Muscle layer of colon (tissue), 2 donors: ENCODE results near the gene SLC7A5.

Experiments used
- H3K27ac ChIP-seq: one replicate; pipeline ENCODE4 v1.7.0; 2013; ENCODE audit warnings: low read depth, mild to moderate bottlenecking, low read length, moderate library complexity
- H3K27me3 ChIP-seq, 2 donors: one replicate each; pipeline ENCODE4 v1.7.0; 2013; ENCODE audit warnings: low read length in 2 of 2, mild to moderate bottlenecking in 2 of 2; ENCODE audit not compliant: insufficient read depth in 2 of 2, control insufficient read depth in 1 of 2
- H3K36me3 ChIP-seq: one replicate; pipeline ENCODE4 v1.7.0; 2013; ENCODE audit warnings: mild to moderate bottlenecking, low read length; ENCODE audit not compliant: insufficient read depth
- H3K4me1 ChIP-seq: one replicate; pipeline ENCODE4 v1.7.0; 2013; ENCODE audit warnings: mild to moderate bottlenecking, low read length; ENCODE audit not compliant: insufficient read depth
- H3K4me3 ChIP-seq, 2 donors: one replicate each; pipeline ENCODE4 v1.7.0; 2013; ENCODE audit warnings: low read length in 2 of 2, low read depth in 1 of 2, mild to moderate bottlenecking in 1 of 2, moderate library complexity in 1 of 2
- H3K9ac ChIP-seq: one replicate; pipeline ENCODE4 v1.7.0; 2013; ENCODE audit warnings: low read length
- H3K9me3 ChIP-seq: one replicate; pipeline ENCODE4 v1.7.0; 2013; ENCODE audit warnings: mild to moderate bottlenecking, low read length
- donor health status: abdominal sarcoma.
- donor health status: Adenocarcinoma of cecum.

The SLC7A5 gene

DNA sequence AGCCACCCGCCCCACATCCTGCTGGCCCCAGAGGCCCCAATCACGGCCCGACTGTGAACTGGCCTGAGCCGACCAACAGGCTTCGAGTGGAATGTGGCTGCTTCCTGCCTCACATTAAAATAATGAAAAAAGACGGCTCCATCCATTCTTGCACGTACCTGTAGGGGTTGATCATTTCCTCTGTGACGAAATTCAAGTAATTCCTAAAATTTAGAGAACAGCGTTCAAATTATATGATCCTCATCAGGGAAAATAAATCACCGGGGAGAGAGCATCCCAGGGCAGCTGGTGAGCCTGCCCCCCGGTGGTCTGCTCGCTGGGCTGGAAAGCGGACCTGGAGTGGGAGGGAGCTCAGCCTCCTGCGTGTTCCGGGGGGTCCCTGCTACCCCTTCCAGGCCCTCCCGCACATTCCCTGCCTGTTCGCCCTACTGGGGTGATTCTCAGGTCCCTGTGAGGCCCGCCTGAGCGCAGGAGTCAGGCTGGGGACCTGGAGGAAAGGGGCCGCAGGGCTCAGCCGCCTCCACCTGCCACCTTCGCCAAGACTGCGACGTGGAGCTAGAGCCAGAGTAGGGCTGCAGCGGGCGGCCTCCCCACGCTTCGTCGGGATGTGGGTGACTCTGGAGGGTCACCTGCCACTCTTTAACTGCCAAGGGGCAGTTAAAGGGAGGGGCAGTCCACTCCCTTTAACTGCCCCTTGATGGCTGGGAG is 28.9 kb downstream of the SLC7A5 start:
- Histone ChIP-seq H3K27me3 (no peaks in the 10 kb centered on the region), H3K4me3 (no peak overlapping the region), H3K27ac (no peak overlapping the region), H3K9me3 (no peaks in the 10 kb centered on the region), H3K9ac (no peak overlapping the region), H3K4me1 (no peaks in the 10 kb centered on the region), H3K36me3 (peaks cover 21% of the 10 kb centered on the region)

DNA sequence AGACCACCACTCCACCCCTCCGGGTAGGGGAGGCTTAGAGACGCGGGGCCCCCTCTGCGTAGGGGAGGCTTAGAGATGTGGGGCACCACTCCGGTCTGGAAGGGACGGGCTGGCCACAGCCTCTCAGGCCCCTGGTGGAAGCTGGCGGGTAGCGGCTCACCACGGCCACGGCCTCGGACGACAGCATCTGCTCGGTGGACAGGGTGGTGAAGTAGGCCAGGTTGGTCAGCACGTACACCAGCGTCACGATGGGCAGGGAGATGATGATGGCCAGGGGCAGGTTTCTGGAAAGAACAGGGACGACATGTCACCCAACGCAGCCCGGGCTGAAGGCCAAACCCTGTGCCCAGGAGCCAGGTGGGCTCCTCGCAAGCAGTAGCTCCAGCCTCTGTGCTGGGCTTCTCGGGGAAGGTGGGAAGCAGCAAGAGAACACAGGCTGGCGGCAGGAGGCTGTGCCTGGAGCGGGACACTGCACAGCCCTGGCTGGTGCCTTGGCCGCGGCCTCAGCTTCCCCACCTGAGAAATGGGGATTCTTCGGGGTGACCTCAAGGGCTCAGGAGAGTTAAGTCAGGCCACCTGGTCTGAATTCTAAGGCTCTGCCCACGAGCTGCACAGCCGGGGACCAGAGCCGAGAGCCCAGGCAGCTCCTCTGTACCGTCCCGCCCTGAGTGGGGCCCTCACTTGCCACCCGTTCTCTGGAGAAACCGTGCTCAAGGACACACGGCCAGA is 29.6 kb downstream of the SLC7A5 start:
- Histone ChIP-seq H3K36me3 (peaks cover 21% of the 10 kb centered on the region), H3K27ac (no peak overlapping the region), H3K4me1 (peaks cover 5% of the 10 kb centered on the region), H3K9ac (no peak overlapping the region), H3K9me3 (no peaks in the 10 kb centered on the region), H3K4me3 (no peak overlapping the region), H3K27me3 (no peaks in the 10 kb centered on the region)

DNA sequence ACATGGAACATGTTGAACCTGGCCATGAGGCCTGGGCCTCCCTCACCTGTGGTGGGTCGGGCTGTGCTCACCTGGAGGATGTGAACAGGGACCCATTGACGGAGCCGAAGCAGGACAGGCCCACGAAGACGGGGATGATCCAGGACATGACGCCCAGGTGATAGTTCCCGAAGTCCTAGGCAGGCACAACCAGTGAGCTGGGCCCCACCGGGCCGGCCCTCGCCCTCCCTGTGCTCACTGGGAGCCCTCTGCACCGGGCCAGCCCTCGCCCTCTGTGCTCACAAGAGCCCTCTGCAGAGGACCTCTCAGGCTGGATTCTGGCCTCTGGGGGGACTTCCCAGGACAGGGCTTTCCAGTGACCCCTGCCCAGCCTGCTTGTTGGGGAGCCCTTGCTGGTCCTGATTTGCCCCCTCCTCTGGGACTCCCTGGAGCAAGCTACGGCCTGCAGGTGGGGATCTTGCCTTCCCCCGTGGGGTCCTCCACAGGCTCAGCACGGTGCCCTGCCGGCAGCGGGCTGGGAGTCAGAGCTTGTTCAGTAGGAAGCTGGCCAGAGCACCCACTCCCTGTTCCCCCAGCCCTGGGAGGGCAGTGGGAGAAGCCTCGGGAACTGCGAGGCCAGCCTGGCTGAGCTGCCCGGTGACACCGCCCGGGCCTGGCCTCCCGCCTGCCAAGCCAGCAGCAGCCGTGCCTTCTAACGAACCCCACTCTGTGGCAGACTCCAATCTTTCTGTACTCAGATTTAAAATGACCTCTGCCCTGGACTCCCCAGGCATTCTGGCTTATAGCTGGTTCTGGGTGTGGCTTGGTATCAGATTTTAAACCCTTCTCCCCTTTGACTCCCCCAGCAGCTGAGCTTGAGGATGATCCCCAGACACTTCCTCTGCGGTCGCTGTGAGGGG is 30.4 kb downstream of the SLC7A5 start:
- Histone ChIP-seq H3K4me3 (no peak overlapping the region), H3K27me3 (no peaks in the 10 kb centered on the region), H3K27ac (no peak overlapping the region), H3K4me1 (peaks cover 5% of the 10 kb centered on the region), H3K9me3 (no peaks in the 10 kb centered on the region), H3K9ac (no peak overlapping the region), H3K36me3 (peaks cover 27% of the 10 kb centered on the region)

DNA sequence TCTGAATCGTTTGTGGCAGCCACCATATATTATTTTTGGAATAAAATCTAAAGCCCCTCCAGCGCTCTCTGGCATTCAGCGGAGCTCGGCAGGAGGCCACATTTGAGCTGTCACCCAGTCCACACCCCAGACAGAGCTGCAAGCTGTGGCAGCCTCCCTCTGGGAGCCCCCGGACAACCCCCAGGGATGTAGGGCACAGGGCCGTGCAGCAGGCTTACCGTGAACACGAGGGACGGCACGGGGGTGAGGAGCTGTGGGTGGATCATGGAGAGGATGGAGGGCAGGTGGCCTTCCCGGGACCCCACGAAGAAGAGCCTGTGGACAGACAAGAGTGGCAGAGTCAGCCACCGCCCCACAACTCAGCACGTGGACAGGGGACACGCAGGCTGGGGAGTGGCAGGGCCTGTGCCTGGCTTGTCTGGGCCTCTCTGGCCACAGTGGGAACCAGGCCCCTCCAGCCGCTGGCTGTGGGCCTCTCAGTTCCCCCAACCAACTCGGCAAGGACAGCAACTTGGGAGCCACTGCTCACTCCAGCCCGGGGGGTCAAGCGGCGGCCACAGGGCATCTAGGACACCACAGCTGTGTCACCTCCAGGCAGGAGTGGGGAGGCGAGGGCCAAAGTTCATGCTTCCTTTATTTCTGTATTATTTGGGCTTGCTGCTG is 31.5 kb downstream of the SLC7A5 start:
- H3K9ac ChIP-seq, result no peak overlapping the region
- H3K9me3 ChIP-seq, result no peaks in the 10 kb centered on the region
- no peak overlapping the region for H3K4me3 ChIP-seq
- H3K27ac ChIP-seq, result no peak overlapping the region
- H3K27me3 ChIP-seq, result no peaks in the 10 kb centered on the region
- peaks cover 5% of the 10 kb centered on the region for H3K4me1 ChIP-seq
- H3K36me3 ChIP-seq, result peaks cover 27% of the 10 kb centered on the region

DNA sequence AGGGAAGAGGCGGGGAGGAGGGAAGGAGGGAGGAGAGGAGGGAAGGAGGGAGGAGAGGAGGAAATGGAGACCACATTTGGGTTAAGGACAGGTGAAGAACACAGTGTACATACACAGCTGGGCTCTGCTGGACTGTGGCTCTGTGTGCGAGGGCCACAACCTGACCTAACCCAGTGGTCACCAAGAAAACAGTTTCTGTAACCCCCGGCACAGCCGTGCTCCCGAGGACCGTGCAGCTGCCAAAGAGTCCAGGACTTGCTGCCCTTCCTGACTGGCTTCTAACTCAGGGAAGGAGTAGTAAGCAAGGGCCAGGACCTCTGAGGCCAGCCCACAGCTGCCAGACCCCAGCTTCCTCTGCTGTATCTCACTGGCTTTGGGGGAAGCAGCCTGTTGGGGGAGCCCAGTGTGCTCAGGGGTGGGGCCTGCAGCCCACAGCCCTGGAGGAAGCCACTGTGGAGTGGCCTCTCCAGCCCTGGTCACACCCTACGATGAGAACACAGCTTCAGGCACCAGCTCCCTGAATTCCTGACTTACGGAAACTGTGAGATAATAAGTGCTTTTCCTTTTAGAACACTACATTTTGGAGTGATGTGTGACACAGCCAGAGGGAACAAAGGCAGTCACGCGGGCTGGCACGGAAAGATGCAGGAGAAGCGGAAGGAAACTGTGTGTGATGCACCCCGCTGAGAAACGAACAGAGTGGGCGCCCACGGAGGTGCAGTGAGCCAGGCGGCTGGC is 32.3 kb downstream of the SLC7A5 start:
- no peak overlapping the region for H3K9ac ChIP-seq
- peaks cover 5% of the 10 kb centered on the region for H3K4me1 ChIP-seq
- no peak overlapping the region for H3K27ac ChIP-seq
- H3K9me3 ChIP-seq, result no peaks in the 10 kb centered on the region
- H3K36me3 ChIP-seq, result peaks cover 27% of the 10 kb centered on the region
- H3K27me3 ChIP-seq, result no peaks in the 10 kb centered on the region
- H3K4me3 ChIP-seq, result no peak overlapping the region

DNA sequence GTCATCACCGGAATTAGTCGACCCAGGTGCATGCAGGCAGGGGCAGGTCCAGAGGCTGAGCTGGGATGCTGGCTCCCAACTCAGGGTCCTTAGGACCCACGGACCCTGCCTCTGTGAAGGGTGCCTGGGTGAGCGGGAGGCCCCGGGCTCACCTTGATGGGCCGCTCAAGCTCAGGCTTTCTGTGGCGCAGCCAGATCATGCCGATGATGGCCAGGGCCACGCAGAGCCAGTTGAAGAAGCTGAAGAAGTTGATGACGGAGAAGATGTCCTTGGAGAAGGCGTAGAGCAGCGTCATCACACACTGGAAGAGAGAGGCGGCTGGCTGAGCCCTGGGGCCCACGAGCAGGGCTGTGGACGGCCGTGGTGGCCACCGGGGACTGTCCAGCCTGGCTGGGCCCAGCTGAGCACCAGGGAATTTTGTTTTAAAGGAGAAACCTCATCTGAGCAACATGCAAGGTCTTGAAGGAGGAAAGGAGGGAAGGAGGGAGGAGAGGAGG is 32.9 kb downstream of the SLC7A5 start:
- H3K4me1 ChIP-seq, result peaks cover 5% of the 10 kb centered on the region

DNA sequence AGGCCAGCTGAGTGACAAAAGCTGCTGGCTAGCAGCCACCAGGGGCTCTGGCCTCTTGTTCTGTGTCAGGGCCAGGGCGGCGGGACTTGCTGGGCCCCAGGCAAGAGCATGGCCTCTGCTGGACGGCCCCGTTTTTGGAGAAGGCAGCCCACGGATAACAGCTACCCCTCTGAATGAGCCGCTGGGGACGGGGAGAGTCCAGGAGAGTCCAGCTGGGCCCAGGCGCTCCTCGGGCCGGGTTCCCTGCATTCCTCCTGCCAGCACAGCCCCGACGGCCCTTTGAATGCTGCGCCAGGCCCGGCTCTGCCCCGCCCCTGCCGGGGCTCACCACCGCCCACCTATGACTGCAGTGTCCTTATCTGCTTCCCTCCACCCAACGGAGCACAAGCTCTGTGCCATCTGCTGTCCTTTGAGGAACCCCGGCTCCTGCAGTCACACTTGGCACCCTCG is 33.4 kb downstream of the SLC7A5 start:
- H3K4me1 ChIP-seq, result peaks cover 5% of the 10 kb centered on the region
- H3K27me3 ChIP-seq, result no peaks in the 10 kb centered on the region
- no peak overlapping the region for H3K27ac ChIP-seq
- H3K9me3 ChIP-seq, result no peaks in the 10 kb centered on the region
- H3K9ac ChIP-seq, result no peak overlapping the region
- H3K36me3 ChIP-seq, result peaks cover 27% of the 10 kb centered on the region
- no peak overlapping the region for H3K4me3 ChIP-seq

More for the DNA sequence above, 32.9 kb downstream of the SLC7A5 start:
- Histone ChIP-seq H3K9me3 (no peaks in the 10 kb centered on the region), H3K27ac (no peak overlapping the region), H3K27me3 (no peaks in the 10 kb centered on the region), H3K36me3 (peaks cover 27% of the 10 kb centered on the region), H3K4me3 (no peak overlapping the region), H3K9ac (no peak overlapping the region)

DNA sequence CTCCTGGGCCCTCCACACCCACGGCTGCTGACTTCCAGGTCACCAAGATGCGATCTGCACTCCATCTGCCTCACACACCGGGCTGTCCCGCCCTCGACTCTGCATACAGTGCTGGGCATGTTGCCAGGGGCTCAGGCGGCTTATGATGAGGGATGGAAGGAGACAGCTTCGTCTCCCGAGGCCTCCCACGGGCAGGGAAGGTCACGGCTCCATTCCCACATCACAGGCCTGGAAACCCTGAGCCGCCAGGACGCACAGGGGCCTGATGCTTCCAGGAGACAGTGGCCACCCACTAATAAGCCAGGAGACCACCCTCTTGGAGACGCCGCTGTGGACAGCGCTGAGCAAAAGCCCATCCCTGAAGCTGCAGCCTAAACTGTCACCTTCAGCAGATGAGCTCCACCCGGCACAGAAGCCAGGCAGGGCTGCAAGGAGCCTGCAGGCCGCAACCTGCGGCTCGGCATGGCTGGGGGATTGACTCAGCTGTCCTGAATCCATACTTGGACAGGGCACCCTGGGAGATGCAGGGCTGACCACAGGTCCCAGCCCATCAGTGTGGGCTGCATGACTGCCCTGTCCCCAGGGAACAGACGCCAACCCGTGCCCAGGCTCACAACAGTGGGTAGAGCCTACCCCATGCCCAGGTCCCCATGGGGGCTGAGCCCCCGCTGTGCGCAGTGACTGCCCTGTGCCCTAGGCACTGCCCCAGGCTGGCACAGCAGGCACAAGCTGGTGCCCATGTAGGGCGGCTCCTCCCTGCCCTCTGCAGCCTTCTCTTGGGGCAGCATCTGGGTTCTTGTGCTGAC is 34.4 kb downstream of the SLC7A5 start:
- peaks cover 5% of the 10 kb centered on the region for H3K4me1 ChIP-seq
- H3K4me3 ChIP-seq, result no peak overlapping the region
- H3K9ac ChIP-seq, result no peak overlapping the region
- peaks cover 27% of the 10 kb centered on the region for H3K36me3 ChIP-seq
- H3K27ac ChIP-seq, result no peak overlapping the region
- H3K27me3 ChIP-seq, result no peaks in the 10 kb centered on the region
- no peaks in the 10 kb centered on the region for H3K9me3 ChIP-seq

DNA sequence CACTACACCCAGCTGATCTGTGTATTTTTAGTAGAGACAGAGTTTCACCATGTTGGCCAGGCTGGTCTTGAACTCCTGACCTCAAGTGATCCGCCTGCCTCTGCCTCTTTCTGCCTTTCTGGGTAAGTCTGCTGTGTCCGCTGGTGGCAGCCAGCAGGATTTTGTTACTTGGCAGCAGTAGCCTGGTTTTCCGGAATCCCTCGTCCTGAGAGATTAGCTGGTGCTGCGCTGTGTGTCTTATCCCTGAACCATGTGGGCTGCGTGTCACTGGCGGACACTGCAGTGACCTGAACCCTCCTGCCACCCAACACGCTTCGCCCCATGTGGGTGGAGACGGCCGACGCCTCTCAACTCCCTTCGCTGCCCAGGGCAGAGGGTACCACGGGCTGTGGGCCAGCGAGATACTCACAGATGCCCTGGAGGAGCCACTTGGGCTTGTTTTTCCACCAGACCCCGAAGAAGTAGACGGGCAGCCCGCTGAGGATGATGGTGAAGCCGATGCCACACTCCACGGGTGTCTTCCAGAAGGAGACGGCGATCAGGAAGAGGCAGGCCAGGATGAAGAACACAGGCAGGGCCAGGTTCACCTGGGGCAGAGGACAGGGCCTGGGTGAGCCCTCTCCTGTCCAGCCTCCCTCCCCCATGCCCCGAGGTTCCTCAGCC is 35.2 kb downstream of the SLC7A5 start:
- no peak overlapping the region for H3K4me3 ChIP-seq
- peaks cover 22% of the 10 kb centered on the region for H3K36me3 ChIP-seq
- H3K9ac ChIP-seq, result no peak overlapping the region

More for the DNA sequence above, 35.2 kb downstream of the SLC7A5 start:
- Histone ChIP-seq H3K27ac (no peak overlapping the region), H3K27me3 (no peaks in the 10 kb centered on the region), H3K4me1 (peaks cover 5% of the 10 kb centered on the region), H3K9me3 (no peaks in the 10 kb centered on the region)
